Nephron progenitor cell (in vitro differentiated cells): ENCODE data around the gene DEFB112.

ENCODE experiments used
- DNase-seq: peaks from one replicate; pipeline ENCODE4 v3.0.0; 2021
- H3K27ac Mint-ChIP-seq: 2 replicates; pipeline ENCODE4 v1.8.0; 2021; ENCODE audit warnings: mild to moderate bottlenecking, moderate library complexity, mixed read lengths
- H3K27me3 Mint-ChIP-seq: 2 replicates; pipeline ENCODE4 v1.8.0; 2021; ENCODE audit warnings: mild to moderate bottlenecking, low read depth, mixed read lengths; ENCODE audit not compliant: poor library complexity
- H3K36me3 Mint-ChIP-seq: 2 replicates; pipeline ENCODE4 v1.8.0; 2021; ENCODE audit warnings: low read depth, mixed read lengths
- H3K4me1 Mint-ChIP-seq: 2 replicates; pipeline ENCODE4 v1.8.0; 2021; ENCODE audit warnings: mixed read lengths
- H3K4me3 Mint-ChIP-seq: 2 replicates; pipeline ENCODE4 v1.8.0; 2021; ENCODE audit warnings: mild to moderate bottlenecking, moderate library complexity, mixed read lengths
- H3K9me3 Mint-ChIP-seq: 2 replicates; pipeline ENCODE4 v1.8.0; 2021; ENCODE audit warnings: mild to moderate bottlenecking, moderate library complexity, mixed read lengths
- TF ChIP-seq, protein P1 (sequence below): fragments of 200-600 bp; sonication (generic); IDR thresholded peaks from 2 replicates; pipeline ENCODE4 v1.5.0; 2021; ENCODE audit warnings: antibody characterized with exemption

Gene DEFB112

DNA sequence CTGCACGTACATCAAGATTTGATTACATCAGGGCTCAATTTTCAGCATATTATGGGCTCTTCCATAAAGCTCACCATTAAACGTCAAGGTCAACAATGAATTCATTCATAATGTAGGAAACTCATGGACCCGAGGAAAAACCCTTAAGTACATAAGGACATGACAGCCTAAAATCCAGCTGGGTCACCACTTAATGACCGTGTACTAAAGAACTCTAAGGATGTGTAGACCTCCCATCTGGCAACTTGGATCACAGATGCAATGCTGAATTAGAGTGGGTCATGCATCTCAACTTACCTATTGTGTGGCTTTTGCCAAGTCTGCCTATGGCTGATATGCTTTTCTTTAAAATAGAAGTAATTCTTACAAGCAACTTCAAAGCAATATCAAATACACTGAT lies 26.7 kb upstream of the DEFB112 start:
- no peak overlapping the region for H3K4me3 Mint-ChIP-seq
- no peaks in the 10 kb centered on the region for H3K27me3 Mint-ChIP-seq
- DNase-seq: no peak
- no peaks in the 10 kb centered on the region for H3K4me1 Mint-ChIP-seq
- TF ChIP-seq, protein P1, sequence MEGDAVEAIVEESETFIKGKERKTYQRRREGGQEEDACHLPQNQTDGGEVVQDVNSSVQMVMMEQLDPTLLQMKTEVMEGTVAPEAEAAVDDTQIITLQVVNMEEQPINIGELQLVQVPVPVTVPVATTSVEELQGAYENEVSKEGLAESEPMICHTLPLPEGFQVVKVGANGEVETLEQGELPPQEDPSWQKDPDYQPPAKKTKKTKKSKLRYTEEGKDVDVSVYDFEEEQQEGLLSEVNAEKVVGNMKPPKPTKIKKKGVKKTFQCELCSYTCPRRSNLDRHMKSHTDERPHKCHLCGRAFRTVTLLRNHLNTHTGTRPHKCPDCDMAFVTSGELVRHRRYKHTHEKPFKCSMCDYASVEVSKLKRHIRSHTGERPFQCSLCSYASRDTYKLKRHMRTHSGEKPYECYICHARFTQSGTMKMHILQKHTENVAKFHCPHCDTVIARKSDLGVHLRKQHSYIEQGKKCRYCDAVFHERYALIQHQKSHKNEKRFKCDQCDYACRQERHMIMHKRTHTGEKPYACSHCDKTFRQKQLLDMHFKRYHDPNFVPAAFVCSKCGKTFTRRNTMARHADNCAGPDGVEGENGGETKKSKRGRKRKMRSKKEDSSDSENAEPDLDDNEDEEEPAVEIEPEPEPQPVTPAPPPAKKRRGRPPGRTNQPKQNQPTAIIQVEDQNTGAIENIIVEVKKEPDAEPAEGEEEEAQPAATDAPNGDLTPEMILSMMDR: no peak
- no peaks in the 10 kb centered on the region for H3K9me3 Mint-ChIP-seq
- no peak overlapping the region for H3K27ac Mint-ChIP-seq
- H3K36me3 Mint-ChIP-seq: no peaks in the 10 kb centered on the region

- TF ChIP-seq, protein P1: no peak
- no peaks in the 10 kb centered on the region for H3K36me3 Mint-ChIP-seq
- H3K27ac Mint-ChIP-seq: no peak overlapping the region
- H3K4me1 Mint-ChIP-seq: no peaks in the 10 kb centered on the region
- H3K27me3 Mint-ChIP-seq: no peaks in the 10 kb centered on the region
- no peak for DNase-seq
- no peaks in the 10 kb centered on the region for H3K9me3 Mint-ChIP-seq
- no peak overlapping the region for H3K4me3 Mint-ChIP-seq
Measured at GRCh38 chr6:50071921-50072320, 22.2 kb upstream of the DEFB112 start.

DNA sequence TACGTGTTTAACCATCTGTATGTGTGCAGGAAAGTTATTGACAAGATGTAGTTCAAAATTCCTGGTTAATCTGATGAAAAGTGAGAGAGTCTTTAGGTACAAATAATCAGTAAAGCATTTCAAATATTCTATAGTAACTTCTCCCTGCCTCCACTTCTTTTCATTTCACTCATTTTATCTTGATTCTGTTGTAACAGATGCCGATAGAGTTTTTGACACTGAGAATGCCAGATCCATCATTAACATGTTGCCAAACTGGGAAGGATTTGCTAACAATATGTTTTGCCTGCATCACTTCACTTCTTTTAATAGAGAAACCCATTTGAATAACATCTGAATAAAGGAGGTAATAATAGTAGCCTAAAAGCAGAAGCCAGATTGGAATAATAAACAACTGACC lies 20.4 kb upstream of the DEFB112 start:
- Mint-ChIP-seq H3K4me1 (no peaks in the 10 kb centered on the region), H3K9me3 (no peaks in the 10 kb centered on the region), H3K27ac (no peak overlapping the region), H3K4me3 (no peak overlapping the region), H3K27me3 (no peaks in the 10 kb centered on the region), H3K36me3 (no peaks in the 10 kb centered on the region)
- DNase-seq: no peak
- TF ChIP-seq, protein P1: no peak

- no peaks in the 10 kb centered on the region for H3K4me1 Mint-ChIP-seq
- H3K4me3 Mint-ChIP-seq: no peak overlapping the region
- H3K36me3 Mint-ChIP-seq: no peaks in the 10 kb centered on the region
- peak; percentile 5 for DNase-seq
- TF ChIP-seq, protein P1: peak; percentile 48
- no peaks in the 10 kb centered on the region for H3K27me3 Mint-ChIP-seq
- no peaks in the 10 kb centered on the region for H3K9me3 Mint-ChIP-seq
- no peak overlapping the region for H3K27ac Mint-ChIP-seq
Measured at GRCh38 chr6:50062051-50062450, 12.3 kb upstream of the DEFB112 start.

GRCh38 chr6:50056242-50056641 lies 6.5 kb upstream of the DEFB112 start:
- no peak for DNase-seq
- Mint-ChIP-seq H3K9me3 (no peaks in the 10 kb centered on the region), H3K27me3 (peaks cover 5% of the 10 kb centered on the region), H3K36me3 (no peaks in the 10 kb centered on the region), H3K4me1 (no peaks in the 10 kb centered on the region), H3K4me3 (no peak overlapping the region), H3K27ac (no peak overlapping the region)
- TF ChIP-seq, protein P1: no peak

DNA sequence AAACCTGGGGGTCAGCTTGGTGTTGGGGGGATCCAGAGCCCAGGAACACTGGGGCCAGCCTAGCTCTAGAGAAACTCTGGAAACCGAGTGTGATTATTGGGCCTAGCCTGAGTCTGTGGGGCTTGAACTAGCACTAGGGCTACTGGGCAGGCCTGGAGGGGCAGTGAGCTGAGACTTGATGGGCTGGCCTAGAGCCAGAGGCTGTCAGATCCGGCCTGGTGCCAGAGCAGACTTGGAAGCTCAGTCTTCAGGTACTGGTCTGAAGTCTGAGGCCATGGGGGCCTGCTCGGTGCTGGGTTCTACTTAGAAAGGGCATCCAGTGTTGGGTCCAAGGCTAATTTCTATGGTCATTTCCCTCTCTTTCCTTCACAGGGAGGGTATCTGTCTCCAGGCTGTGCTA lies 2.7 kb downstream of the DEFB112 start:
- no peaks in the 10 kb centered on the region for H3K36me3 Mint-ChIP-seq
- TF ChIP-seq, protein P1: no peak
- H3K27ac Mint-ChIP-seq: no peak overlapping the region
- no peaks in the 10 kb centered on the region for H3K9me3 Mint-ChIP-seq
- no peak overlapping the region for H3K4me3 Mint-ChIP-seq
- no peak for DNase-seq
- no peaks in the 10 kb centered on the region for H3K4me1 Mint-ChIP-seq
- peaks cover 3% of the 10 kb centered on the region for H3K27me3 Mint-ChIP-seq
